Type B pancreatic cell (in vitro differentiated cells): ENCODE measurements around the gene PHACTR1. TPM values are rescaled to one million over a fixed set of nuclear protein-coding genes. Genes with fewer than 3 reads are reported as not detected.

ENCODE experiments used
- DNase-seq: peaks from one replicate; pipeline ENCODE4 v3.0.0; 2021; ENCODE audit warnings: mixed read lengths; ENCODE audit not compliant: unreplicated experiment; ENCODE audit errors: extremely low spot score
- H3K27ac Mint-ChIP-seq: 2 replicates; pipeline ENCODE4 v1.8.0; 2021; ENCODE audit warnings: mild to moderate bottlenecking, mixed read lengths
- H3K27me3 Mint-ChIP-seq: 2 replicates; pipeline ENCODE4 v1.8.0; 2021; ENCODE audit warnings: mixed read lengths
- H3K36me3 Mint-ChIP-seq: 2 replicates; pipeline ENCODE4 v1.8.0; 2021; ENCODE audit warnings: mixed read lengths
- H3K4me1 Mint-ChIP-seq: one replicate; pipeline ENCODE4 v1.8.0; 2021; ENCODE audit warnings: mixed read lengths; ENCODE audit not compliant: unreplicated experiment
- H3K4me3 Mint-ChIP-seq: 2 replicates; pipeline ENCODE4 v1.8.0; 2021; ENCODE audit warnings: mild to moderate bottlenecking, mixed read lengths
- H3K9me3 Mint-ChIP-seq: 2 replicates; pipeline ENCODE4 v1.8.0; 2021; ENCODE audit warnings: mixed read lengths
- CTCF ChIP-seq: fragments of 200-600 bp; sonication (generic); conservative IDR thresholded peaks from 2 replicates; pipeline ENCODE4 v1.5.0; 2021; ENCODE audit warnings: antibody characterized with exemption, mild to moderate bottlenecking
- total RNA-seq: library from RNA; stranded (reverse); gene quantifications from 2 replicates; pipeline ENCODE4 v1.2.1, GENCODE V29; 2021; ENCODE audit warnings: low replicate concordance

The PHACTR1 gene
- total RNA-seq, 1 donor from 2014 or later = 12.3 TPM

- no peaks in the 10 kb centered on the region for H3K36me3 Mint-ChIP-seq
- H3K4me1 Mint-ChIP-seq = no peaks in the 10 kb centered on the region
- TF ChIP-seq CTCF = no peak
- H3K4me3 Mint-ChIP-seq = no peak overlapping the region
- H3K27ac Mint-ChIP-seq = no peak overlapping the region
- DNase-seq = no peak
- H3K9me3 Mint-ChIP-seq = no peaks in the 10 kb centered on the region
- no peaks in the 10 kb centered on the region for H3K27me3 Mint-ChIP-seq
Measured at GRCh38 chr6:13235339-13235738, 518.8 kb downstream of the PHACTR1 start.

GRCh38 chr6:13237318-13237717, 520.8 kb downstream of the PHACTR1 start:
- Mint-ChIP-seq H3K27ac (no peak overlapping the region), H3K36me3 (no peaks in the 10 kb centered on the region), H3K9me3 (no peaks in the 10 kb centered on the region), H3K4me1 (no peaks in the 10 kb centered on the region), H3K27me3 (no peaks in the 10 kb centered on the region), H3K4me3 (no peak overlapping the region)
- no peak for TF ChIP-seq CTCF
- no peak for DNase-seq

GRCh38 chr6:13238017-13238416, 521.5 kb downstream of the PHACTR1 start:
- DNase-seq = no peak
- H3K36me3 Mint-ChIP-seq = no peaks in the 10 kb centered on the region
- H3K27ac Mint-ChIP-seq = no peak overlapping the region
- H3K27me3 Mint-ChIP-seq = no peaks in the 10 kb centered on the region
- no peak overlapping the region for H3K4me3 Mint-ChIP-seq
- TF ChIP-seq CTCF = no peak
- no peaks in the 10 kb centered on the region for H3K9me3 Mint-ChIP-seq
- peaks cover 5% of the 10 kb centered on the region for H3K4me1 Mint-ChIP-seq

- Mint-ChIP-seq H3K27me3 (no peaks in the 10 kb centered on the region), H3K27ac (no peak overlapping the region), H3K4me3 (no peak overlapping the region), H3K4me1 (peaks cover 5% of the 10 kb centered on the region), H3K36me3 (no peaks in the 10 kb centered on the region), H3K9me3 (no peaks in the 10 kb centered on the region)
- no peak for DNase-seq
- TF ChIP-seq CTCF = no peak
Measured at GRCh38 chr6:13238640-13239216, 522.2 kb downstream of the PHACTR1 start.

GRCh38 chr6:13239530-13240455, 523.2 kb downstream of the PHACTR1 start:
- TF ChIP-seq CTCF = no peak
- no peak for DNase-seq
- peaks cover 5% of the 10 kb centered on the region for H3K4me1 Mint-ChIP-seq
- no peaks in the 10 kb centered on the region for H3K36me3 Mint-ChIP-seq
- no peaks in the 10 kb centered on the region for H3K27me3 Mint-ChIP-seq
- no peak overlapping the region for H3K4me3 Mint-ChIP-seq
- no peaks in the 10 kb centered on the region for H3K9me3 Mint-ChIP-seq
- no peak overlapping the region for H3K27ac Mint-ChIP-seq
